Stimulated activated CD8-positive, alpha-beta memory T cell treated with anti-CD3 and anti-CD28 coated beads, Interleukin-7, amount 100 ng/mL, for 48 hours (primary cell): ENCODE results near the gene NR1D2.
"Not testable (repeated sequence)": the region's sequence is repeated elsewhere in the genome, so short reads cannot be mapped to it uniquely, and the experiment has no call there.

Experiments used
- DNase-seq, 2 donors: peaks; one replicate each; pipeline ENCODE4 v3.0.0-alpha.2; 2020; ENCODE audit warnings: low read depth in 1 of 2; ENCODE audit errors: extremely low read depth in 1 of 2

The NR1D2 gene

DNA sequence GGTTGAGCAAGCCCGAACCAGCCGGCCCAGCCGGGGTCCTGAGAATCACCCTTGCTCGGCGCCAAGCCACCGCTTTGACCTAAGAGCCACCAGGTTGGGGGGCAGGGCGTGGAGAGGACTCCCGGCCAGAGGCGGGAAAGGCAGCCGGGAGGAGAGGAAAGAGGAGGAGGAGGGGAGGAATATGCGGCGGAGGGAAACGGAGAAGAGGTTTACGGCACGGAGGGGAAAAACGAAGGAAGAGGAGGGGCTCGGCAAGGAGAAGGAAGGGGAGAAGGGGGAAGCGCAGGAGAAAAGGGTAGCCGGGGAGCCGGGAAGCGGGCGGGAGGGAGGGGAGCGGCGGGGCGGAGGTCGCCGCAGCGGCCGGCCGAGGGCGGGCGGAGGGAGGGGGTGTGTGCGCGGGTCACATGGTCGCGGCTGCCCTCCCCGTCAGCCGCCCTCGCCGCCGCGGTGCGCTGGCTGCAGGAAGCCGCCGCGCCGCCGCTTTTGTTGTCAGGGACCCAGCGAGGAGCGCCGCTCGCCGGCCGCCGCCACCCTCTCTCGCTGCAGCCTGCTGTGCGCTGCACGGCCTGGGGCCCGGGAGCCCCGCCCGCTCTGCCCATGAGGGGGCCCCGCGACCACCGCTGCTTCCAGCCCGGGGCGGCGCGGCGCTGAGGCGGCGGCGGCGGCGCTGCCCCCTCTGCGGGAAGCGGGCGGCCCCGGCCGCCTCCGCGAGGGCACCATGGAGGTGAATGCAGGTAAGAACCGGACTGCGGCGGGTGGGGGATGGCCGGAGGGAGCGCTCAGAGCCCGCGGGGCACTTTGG, at the start of gene NR1D2:
NR1D2 (plus strand) TSS at position 426 of the 802 bp plus-strand sequence; CDS start at position 719, 293 bp downstream.
- peak; percentile 56 to 61 for DNase-seq

DNA sequence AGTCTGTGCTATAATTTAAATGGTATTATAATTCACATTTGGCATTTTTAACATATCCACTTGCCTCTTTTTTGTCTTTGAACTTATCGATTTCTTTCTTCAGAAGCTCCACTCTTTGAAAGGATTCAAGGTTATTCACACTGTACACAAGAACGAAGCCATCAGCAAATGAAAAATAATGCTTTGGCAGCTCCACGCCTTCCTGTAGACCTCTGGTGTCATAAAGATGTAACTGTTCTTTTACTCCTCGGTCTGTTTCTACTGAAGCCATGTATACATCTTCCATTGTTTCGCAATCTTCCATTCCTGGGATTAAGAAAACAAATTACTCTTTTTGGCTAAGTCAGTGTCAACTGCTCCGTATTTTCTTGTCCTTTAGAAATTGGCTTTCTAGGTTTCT, 44.3 kb upstream of the NR1D2 start:
- DNase-seq = no peak

DNA sequence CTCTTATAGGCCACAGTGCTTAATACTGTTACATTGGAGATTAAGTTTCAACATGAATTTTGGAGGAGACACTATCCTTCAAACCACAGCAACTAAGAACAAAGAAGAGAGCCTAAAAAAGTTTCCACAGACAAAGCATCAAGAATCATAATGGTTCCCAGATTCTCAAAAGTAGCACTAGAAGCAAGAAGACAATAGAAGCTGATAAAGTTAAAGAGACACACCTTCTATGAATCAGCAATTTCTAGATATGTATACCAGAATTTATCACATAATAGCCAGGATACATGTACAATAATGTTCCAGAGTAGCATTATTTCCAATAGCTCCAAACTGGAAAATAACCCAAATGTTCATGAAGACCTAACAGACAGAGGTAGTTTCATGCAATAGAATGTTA, 40.5 kb upstream of the NR1D2 start:
- no peak for DNase-seq

DNA sequence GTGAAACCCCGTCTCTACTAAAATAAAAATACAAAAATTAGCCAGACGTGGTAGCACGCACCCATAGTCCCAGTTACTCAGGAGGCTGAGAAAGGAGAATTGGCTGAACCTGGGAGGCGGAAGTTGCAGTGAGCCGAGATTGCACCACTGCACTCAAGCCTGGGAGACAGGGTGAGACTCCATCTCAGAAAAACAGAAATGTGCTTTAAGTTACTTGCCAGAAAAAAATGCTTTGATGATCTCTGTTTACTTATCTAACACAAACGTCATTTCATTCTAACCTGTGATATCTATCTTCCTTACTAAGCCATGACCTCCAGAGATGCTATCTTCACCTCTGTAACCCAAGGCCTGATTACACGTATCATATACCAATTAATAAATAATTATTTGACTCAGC, 35.7 kb upstream of the NR1D2 start:
- DNase-seq = no peak

DNA sequence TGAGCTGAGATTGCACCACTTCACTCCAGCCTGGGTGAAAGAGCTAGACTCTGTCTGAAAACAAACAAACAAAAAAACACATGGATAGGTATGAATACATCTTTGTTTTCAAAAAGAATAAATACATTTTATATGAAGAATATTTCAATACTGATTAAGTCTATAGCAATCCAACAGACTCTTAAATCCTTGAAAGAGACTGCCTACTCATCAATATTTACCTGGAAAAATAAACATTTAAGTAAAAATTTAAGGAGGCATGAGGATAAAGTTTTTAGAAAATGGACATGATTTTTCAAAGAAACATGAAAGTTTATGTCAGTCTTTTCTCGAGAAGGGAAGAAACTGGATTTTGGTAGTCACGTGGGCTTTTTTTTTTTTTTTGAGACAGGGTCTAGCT, 33.7 kb upstream of the NR1D2 start:
- DNase-seq = no peak

DNA sequence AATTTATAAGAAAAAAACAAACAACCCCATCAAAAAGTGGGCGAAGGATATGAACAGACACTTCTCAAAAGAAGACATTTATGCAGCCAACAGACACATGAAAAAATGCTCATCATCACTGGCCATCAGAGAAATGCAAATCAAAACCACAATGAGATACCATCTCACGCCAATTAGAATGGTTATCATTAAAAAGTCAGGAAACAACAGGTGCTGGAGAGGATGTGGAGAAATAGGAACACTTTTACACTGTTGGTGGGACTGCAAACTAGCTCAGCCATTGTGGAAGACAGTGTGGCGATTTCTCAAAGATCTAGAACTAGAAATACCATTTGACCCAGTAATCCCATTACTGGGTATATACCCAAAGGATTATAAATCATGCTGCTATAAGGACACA, 32.8 kb upstream of the NR1D2 start:
- DNase-seq = not testable (repeated sequence)

DNA sequence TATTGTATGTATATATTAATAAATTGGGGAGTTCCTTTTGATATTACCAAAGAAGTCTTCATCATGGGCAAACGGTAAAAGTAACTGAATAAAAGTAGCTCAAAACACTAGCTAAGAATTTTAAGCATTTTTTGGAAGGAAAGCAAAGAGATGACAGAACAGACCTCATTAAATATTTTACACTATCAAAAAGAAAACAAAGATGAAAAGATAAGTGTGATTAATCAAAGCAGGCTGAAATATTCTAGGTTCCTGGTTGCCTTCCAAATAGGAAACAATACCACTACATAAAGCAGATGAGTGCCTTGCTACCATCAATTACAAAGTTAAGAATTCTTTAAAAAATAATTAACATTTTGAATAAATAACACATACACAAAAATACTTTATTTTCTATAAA, 31.9 kb upstream of the NR1D2 start:
- DNase-seq = no peak

DNA sequence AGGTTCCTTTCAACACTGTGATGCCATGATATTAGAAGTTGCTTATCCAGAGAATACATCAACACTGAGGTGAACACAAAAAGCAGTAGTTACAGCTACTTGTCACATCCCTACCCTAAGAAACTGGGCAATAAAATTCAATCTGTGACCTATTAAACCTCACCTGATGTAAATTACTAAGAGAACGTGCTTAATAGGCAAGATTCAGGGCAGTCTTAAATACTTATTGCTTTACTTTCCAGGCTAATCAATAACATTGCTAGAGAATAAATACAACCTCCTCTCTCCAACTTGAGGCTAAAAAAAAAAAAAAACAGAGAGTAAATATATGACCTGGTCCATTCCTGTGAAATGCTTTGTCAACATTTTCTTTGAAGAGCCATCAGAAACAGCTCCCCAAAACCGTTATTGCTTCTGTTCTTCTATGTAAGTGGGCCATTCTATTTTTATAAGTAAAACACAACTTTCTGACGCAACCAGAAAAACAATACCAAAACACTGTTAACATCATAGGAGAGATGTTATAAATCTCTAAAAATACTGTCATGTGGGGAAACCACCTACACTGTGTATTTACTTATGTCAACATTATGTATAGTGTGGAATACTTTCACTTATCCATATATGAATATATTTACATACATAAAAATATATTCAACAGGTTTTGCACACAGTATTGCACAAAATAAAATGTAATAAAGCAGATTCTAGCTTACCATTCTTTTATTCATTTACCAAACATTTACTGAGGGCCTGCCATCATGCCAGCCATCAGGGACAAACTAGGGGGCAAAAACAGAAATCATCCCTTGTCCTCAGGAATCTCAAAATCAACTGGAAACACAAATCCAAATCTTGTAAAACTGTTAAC, 31.0 kb upstream of the NR1D2 start:
- DNase-seq = no peak

DNA sequence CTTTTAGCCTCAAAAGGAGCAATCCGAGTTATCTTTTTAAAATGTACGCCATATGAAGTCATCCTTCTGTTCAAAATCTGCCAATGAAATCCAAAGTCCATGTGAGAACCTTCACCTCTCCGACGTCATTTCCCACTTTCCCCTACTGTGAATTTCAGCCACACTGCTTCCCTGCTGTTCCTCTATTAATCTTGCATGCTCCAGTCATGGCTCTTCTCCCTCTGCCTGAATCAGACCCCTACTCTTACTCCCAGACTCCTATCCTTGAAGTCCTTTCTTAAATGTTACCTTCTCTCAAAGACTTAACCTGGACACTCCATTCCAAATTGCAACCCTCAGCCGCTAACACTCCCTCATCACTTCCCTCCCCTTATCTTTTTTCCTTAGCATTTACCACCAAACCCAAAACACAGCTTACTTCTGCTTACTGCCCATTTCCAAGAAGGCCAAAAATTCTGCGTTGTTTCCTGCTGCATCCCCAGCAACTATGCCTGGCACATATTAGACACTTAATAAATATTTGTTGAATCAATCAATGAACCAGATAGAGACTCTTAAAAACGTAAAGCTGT, 29.5 kb upstream of the NR1D2 start:
- no peak for DNase-seq

DNA sequence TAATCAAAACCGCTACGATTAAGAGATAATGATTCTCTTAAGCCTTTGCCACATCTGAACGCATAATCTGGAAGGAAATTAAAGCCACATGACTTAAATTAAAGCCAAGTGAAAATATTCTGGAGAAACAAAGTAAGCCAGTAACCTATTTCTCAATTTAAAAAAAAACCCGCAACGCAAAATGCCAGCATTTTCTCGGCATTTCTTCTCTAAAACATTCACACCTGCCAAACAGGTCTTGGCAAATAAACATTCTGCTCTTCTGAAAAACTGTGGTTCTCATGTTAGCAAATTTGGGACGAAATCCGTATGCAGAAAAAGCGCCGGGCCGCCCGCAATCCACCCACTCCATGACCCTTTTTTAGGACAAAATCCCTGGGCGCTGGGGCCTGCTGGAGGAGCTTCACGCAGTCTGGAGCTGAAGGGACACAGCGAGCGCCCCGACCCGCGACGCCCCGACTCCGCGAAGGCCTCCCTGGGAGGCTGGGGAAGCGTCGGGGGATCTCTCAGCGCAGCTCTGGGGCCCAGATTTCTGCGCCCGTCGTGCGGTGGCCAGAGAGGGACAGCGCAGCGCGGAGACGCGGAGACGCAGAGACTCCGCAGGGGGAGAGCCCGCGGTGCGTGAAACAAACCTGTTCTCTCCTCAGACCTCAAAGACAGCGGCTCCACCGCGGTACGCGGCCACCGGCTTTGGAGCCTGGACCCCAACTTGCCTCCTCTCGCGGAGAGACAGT, 28.8 kb upstream of the NR1D2 start:
- DNase-seq = peak in 1 of 2 donors; percentile 4

DNA sequence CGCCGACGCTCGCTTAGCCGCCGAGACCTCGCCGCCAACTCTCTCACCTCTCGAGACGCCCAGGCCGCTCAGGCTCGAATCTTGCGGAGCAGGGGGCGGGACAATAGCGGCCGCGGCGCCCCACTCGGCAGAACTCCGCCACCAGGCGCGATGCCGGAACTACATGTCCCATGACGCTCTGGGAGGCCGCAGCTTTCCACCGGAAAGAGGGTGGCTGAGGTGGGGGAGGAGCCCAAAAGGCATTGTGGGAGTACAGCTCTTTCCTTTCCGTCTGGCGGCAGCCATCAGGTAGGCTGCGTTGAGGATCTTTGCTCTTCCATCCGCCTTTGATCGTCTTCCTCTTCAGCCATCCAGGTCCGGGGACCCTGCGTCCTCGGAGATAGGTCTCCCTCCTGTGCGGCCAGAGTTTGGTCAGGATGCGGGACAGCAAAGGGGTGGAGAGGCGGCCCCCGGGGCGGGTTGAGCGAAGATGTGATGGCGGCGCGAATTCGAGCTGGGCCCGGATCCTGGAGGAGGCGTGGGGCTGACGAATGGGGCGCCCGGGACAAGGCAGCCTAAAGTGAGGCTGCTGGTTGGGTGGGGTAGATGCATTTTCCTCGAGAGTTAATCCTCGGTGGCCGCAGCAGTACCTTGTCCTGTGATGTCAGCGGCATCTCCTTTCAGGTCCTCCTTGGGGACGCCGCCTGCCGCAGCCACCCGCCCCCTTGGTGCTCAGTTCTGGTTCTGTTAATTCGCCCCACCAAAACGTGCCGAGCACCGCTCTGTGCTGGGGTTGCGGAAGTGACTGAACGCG, 28.0 kb upstream of the NR1D2 start, which contains the start of the genes NKIRAS1 and RPL15:
NKIRAS1 (minus strand) TSS at position 105 of the 793 bp plus-strand sequence. CDS start 6,086 bp downstream, outside the sequence.
RPL15 (plus strand) TSS at position 247 of the 793 bp plus-strand sequence. CDS start 728 bp downstream, outside the sequence.
- peak; percentile 94 to 95 for DNase-seq

DNA sequence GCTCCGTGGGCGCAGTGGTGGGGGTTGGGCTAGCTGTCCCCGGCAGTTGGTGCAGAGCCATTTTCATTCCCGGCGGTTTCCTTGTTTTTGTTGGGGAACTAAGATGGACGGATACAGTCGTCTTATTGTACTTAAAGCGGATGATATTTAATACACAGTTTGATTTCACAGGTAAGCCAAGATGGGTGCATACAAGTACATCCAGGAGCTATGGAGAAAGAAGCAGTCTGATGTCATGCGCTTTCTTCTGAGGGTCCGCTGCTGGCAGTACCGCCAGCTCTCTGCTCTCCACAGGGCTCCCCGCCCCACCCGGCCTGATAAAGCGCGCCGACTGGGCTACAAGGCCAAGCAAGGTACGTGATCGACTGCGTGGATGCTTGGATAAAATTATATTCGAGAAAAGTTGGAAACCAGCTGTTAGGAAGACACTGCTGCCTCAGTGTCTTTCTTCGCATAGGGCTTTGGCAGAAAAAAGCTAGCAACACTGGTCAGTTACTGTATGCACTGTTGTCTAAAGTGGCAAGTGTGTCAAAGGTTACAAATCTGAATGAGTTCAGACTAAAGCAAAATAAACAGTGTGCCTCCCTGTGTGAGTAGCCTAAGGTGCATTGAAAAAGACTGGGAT, 27.3 kb upstream of the NR1D2 start:
- not testable (repeated sequence) for DNase-seq

DNA sequence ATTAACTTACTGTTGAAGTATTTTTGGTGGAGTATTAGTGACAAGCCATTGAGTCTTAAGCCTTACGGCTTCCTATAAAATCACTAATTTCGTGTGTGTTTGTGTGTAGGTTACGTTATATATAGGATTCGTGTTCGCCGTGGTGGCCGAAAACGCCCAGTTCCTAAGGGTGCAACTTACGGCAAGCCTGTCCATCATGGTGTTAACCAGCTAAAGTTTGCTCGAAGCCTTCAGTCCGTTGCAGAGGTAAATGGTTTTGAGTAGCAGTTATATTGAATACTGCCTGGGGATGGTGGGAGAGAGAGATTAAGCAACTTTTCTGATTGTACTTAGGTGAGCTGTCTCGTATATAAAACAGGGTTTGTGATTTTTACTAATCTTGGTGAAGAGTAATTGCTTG, 26.8 kb upstream of the NR1D2 start:
- not testable (repeated sequence) for DNase-seq

DNA sequence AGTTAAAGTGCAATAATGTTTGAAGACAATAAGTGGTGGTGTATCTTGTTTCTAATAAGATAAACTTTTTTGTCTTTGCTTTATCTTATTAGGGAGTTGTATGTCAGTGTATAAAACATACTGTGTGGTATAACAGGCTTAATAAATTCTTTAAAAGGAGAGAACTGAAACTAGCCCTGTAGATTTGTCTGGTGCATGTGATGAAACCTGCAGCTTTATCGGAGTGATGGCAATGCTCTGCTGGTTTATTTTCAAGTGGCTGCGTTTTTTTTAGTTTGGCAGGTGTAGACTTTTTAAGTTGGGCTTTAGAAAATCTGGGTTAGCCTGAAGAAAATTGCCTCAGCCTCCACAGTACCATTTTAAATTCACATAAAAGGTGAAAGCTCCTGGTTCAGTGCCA, 25.5 kb upstream of the NR1D2 start:
- DNase-seq = no peak

DNA sequence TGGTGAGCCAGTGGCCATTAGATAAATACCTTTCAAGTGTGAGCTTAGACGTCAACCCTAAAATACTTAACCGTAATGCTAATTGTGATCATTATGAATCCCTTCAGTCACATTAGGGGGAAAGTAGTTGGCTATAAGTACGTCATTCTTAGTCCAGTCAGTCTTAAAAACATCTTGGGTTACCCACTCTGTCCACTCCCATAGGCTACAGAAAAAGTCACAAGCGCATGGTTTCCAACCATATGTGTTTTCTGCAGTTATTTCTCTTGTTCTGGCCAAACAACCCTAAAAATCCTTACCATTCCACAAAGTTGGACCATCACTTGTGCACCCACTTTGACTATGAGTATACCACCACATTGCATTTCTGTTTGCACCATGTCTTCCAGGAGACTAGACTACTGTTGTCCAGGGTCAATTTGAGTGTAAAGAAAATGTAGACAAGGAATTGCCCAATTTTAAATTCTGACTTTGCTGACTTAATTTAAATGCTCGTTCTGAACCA, 24.9 kb upstream of the NR1D2 start:
- no peak for DNase-seq

DNA sequence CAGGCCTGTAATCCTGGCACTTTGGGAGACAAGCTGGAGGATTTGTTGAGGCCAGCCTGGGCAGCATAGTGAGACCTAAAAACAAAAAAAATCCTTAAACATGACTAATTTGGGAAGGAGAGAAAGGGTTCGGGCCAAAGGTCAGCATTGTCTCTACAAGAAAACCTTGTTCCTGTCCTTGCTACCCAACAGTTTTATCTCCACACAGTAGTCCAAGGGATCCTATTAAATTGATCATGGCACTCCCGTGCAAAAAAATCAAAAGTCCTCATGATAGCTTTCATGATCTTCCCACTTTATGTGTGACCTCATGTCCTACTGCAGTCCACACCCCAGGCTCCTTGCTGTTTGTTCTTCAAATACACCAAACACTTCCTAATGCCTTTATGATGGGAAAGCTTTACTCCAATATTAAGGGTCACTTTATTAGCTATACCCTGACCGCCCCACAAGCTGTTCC, 24.0 kb upstream of the NR1D2 start:
- DNase-seq = no peak

DNA sequence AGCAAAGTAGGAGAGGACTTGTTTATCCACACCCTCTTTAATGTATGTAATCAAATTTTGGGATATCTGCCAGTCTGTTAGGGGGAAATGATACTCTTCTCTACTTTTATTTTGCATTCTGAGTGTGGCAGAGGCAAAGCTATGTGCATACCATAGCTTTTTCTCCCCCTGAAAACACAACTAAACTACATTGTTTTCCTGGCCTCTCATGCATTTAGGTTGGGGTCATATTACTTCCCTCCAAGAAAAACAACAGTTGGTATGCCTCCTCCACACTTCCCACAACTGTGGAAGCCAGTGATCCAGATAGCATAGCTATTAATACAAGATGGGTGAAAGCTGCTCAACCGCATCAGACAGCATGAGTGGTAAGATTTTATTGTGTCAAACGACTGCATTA, 21.3 kb upstream of the NR1D2 start:
- DNase-seq = no peak

DNA sequence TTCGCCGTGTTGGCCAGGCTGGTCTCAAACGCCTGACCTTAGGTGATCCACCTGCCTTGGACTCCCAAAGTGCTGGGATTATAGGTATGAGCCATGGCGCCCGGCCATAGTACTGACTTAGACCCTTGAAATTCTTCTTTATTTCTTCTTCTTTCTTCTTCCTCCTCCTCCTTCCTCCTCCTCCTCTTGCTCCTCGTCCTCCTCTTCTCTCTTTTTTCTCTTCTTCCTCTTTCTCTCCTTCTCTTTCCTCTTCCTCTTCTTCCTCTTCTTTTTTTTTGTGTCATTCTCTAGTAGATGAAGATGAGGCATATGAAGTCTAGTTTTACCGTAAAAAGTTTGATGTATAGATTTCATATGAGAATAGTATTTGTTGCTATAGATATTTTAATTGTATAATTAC, 18.8 kb upstream of the NR1D2 start:
- no peak for DNase-seq

DNA sequence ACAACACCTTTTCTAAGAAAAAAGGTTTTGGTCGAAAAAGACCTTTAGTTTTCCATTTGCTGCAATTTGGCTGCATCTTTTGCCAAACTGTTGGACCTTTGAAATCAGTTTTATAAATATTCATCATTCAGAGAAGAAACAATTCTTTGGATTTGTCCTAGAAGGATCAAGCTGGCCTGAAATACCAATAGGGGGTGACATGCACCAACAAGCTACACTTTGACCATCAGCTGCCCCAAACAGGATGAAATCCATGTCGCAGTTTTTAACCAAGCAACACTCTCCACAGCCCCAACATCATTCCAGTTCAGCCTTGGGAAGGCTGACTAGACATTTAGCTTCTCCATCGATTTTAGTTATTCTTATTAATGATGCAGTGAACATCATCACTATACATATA, 18.4 kb upstream of the NR1D2 start:
- no peak for DNase-seq
